Loucy (cell line): ENCODE data around the gene FTCD.

Source experiments
- CTCF ChIP-seq: fragments of 200-600 bp; sonication (generic); conservative IDR thresholded peaks from 2 replicates; pipeline ENCODE4 v1.5.1; 2014; ENCODE audit warnings: mild to moderate bottlenecking, antibody characterized with exemption, low read length
- EZH2phosphoT487 ChIP-seq: fragments of 200-600 bp; IDR thresholded peaks from 2 replicates; pipeline ENCODE4 v1.6.1; 2018; ENCODE audit warnings: antibody characterized with exemption, mild to moderate bottlenecking, moderate library complexity, borderline replicate concordance

GRCh38 chr21:46094401-46095082, 60.8 kb downstream of the FTCD start:
- TF ChIP-seq CTCF: no peak
- TF ChIP-seq EZH2phosphoT487: no peak
